ENCODE results near the gene MINDY3. TPM values are rescaled to one million over a fixed set of nuclear protein-coding genes. Genes with fewer than 3 reads are reported as not detected.

Gene MINDY3
- total RNA-seq, 2 experiments from 2014 or later: 16.4 to 18.3 TPM

DNA sequence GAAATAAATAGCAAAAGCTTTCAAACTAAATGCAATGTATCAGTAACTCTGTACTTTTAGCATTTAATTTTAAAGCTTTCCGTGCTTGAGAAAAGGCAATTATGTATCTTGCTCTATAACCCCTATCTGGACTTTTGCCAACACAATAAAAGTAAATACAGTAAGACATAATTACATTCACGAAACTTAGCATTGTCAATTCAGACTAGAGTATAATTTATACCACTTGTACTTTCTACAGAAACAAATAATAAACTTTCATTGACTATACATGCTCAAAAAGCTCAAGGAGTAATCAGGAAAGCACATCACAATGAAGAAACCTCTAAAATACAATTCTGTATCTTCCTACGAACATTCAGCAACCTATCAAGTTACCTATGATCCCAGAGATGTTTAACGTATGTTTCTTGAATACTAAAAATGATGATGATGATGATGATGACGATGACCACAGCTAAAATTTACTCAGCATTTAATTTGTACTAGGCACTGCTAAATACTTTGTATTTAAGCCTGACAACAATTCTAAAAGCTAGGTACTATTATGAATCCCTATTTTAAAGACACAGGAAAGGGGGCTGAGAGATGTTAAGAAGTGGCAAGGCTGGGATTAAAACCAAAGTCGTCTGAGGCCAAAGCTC lies 44.9 kb downstream of the MINDY3 start:
- CTCF ChIA-PET: no interaction called here
- Mint-ChIP-seq H3K4me1 (peaks cover 7% of the 10 kb centered on the region), H3K27ac (no peak overlapping the region), H3K36me3 (peaks cover 30% of the 10 kb centered on the region), H3K27me3 (no peaks in the 10 kb centered on the region), H3K4me3 (no peak overlapping the region), H3K9me3 (ENCODE audit: low read depth) (no peaks in the 10 kb centered on the region)
- ATAC-seq: no peak
- DNase-seq: no peak

DNA sequence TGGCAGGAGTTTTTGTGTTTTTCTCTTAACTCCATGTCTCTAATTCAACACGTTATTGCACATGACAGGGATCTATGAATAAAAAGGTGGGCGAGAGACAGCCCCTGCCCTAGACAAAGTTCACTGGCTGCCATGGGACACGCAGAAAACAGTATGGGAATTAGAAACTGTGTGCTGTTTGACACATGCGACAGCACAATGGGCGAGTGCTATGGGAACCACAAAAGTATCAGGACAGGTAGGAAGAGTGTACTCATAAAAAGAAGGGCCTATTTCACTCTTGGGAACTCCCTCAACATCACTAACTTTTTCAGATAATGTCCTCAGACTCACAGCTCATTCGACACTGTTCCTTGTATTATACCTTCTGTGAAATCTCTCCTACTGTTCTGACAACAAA lies 45.7 kb downstream of the MINDY3 start:
- Mint-ChIP-seq H3K27me3 (no peaks in the 10 kb centered on the region), H3K9me3 (ENCODE audit: low read depth) (no peaks in the 10 kb centered on the region), H3K27ac (no peak overlapping the region), H3K36me3 (peaks cover 30% of the 10 kb centered on the region), H3K4me3 (no peak overlapping the region), H3K4me1 (peaks cover 7% of the 10 kb centered on the region)
- CTCF ChIA-PET: no interaction called here
- ATAC-seq: no peak
- no peak for DNase-seq

DNA sequence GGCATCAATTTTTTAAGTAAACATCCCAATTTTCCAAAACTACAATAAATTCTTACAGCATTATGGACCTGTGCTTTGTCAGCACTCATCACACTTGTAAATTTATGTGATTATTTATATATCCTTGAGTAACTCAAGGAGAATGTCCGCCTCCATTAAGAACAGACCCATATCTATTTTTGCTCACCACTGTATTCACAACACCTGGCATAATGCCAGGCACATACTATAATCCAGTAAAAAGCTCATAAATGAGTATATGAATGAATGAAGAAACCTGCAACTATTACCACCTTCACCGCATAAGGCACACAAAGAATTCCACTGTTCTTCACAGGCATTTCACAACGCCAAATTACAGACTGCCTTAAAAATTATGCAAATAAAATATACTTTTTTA lies 46.9 kb downstream of the MINDY3 start:
- no peak for ATAC-seq
- H3K9me3 Mint-ChIP-seq (ENCODE audit: low read depth): no peaks in the 10 kb centered on the region
- no peak overlapping the region for H3K4me3 Mint-ChIP-seq
- no peaks in the 10 kb centered on the region for H3K27me3 Mint-ChIP-seq
- no peak for DNase-seq
- H3K27ac Mint-ChIP-seq: no peak overlapping the region
- peaks cover 7% of the 10 kb centered on the region for H3K4me1 Mint-ChIP-seq
- peaks cover 28% of the 10 kb centered on the region for H3K36me3 Mint-ChIP-seq
- CTCF ChIA-PET: no interaction called here

DNA sequence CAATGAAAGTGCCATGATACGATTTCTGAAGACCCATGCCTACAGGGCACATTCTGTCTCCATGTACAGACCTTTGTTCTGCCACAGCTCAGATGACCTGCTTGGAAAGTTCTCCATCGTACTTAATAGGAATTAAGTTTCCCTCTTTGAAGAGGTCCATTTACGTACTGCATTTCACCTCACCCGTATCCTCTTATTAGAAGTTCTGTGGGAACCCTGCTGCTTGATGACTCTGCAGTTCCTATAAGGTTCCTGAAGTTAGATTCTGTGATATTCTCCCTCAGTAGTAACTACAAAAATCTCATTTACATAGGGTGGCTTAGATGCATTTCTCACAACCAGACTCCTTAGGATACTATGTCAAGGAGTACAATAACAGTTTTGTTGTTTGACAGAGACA lies 50.9 kb downstream of the MINDY3 start:
- H3K27ac Mint-ChIP-seq: no peak overlapping the region
- CTCF ChIA-PET: no interaction called here
- DNase-seq (no peak), ATAC-seq (no peak)
- H3K36me3 Mint-ChIP-seq: peaks cover 25% of the 10 kb centered on the region
- H3K9me3 Mint-ChIP-seq (ENCODE audit: low read depth): no peaks in the 10 kb centered on the region
- no peak overlapping the region for H3K4me3 Mint-ChIP-seq
- no peaks in the 10 kb centered on the region for H3K4me1 Mint-ChIP-seq
- no peaks in the 10 kb centered on the region for H3K27me3 Mint-ChIP-seq

DNA sequence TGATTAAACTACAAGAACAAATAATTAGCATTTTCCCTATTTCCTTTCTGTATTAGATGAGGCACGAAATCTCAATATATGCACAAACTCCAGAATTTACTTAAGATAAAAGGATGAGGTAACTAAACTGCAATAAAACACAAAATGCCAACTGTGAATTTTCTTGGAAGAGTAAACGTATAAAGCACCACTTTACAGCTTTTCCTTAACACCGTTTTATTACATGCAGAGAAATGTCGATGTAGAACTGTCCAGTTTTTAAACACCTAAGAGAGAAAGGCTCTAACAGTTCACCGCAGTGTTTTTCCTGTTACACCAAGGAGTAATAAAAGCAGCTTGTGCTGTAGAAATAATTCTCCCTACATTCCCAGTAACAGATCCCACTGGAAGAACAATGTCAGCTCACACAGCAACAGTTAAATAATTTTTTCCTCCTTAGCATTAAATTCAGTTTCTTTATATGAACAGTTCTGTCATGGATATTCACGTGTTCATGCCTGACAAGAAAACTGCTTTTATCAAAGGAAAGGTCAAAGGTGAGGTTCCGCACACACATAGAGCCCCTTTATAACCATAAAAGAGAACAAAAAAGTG lies 52.0 kb downstream of the MINDY3 start:
- H3K4me3 Mint-ChIP-seq: no peak overlapping the region
- no peaks in the 10 kb centered on the region for H3K27me3 Mint-ChIP-seq
- no peak overlapping the region for H3K27ac Mint-ChIP-seq
- ATAC-seq (no peak), DNase-seq (no peak)
- CTCF ChIA-PET: interaction anchor here (0.5 kb wide), 1 partner anchor 19 kb away, joined by 3 read pairs; no protein-coding TSS in a partner anchor
- no peaks in the 10 kb centered on the region for H3K4me1 Mint-ChIP-seq
- H3K36me3 Mint-ChIP-seq: peaks cover 28% of the 10 kb centered on the region
- H3K9me3 Mint-ChIP-seq (ENCODE audit: low read depth): no peaks in the 10 kb centered on the region

DNA sequence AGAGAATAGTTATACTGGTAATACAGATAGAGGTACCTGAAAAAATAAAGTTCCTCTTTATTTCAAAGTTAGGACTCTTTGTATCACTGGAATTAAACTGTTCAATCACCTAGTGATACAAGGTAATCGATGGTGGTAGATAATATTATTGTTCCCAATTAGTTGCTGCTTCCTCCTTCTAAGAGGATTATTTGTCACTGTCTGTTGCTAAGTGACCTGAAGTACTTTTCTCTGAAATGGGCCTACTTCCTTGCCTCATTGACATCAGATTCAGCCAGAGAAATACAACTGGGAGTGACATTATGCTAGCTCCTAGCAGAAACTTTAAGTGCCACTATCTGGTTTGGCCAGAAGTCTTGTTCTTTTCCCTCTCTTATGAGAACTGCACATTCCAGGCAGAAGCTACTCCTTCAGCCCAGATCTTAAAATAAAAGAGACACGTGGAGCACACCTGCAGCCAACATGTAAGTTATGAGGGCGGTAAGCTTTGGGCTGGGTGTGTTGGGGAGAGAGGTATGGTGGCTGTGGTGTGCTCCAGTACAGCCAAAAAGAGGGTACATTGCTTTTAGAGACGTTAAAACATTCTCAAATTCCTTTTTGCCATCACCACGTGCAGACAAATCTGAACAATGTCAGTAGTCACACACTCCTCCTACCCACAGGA lies 54.8 kb downstream of the MINDY3 start:
- no peak for DNase-seq
- no peaks in the 10 kb centered on the region for H3K27me3 Mint-ChIP-seq
- peaks cover 4% of the 10 kb centered on the region for H3K9me3 Mint-ChIP-seq (ENCODE audit: low read depth)
- no peak overlapping the region for H3K4me3 Mint-ChIP-seq
- no peaks in the 10 kb centered on the region for H3K4me1 Mint-ChIP-seq
- peaks cover 42% of the 10 kb centered on the region for H3K36me3 Mint-ChIP-seq
- no peak for ATAC-seq
- H3K27ac Mint-ChIP-seq: no peak overlapping the region
- CTCF ChIA-PET: no interaction called here

DNA sequence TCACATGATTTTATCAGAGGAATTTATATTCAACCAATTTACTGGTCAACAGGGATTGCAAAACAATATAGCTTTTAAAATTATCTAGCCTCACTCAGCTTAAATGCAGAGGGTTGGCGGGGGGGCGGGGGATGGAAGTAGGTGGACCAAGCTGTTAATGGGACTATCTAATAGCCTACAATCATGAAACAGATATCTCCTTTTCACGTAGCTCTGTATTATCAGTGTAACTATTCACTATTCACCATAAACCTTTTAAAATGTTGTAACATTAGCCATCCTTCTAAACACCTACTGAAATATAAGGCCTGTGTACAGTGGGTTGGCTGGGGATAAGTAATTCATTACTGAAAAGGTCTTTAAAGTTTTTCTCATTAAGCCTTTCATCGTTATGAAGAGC lies 56.2 kb downstream of the MINDY3 start:
- peaks cover 46% of the 10 kb centered on the region for H3K36me3 Mint-ChIP-seq
- H3K4me1 Mint-ChIP-seq: no peaks in the 10 kb centered on the region
- ATAC-seq (no peak), DNase-seq (no peak)
- CTCF ChIA-PET: no interaction called here
- H3K4me3 Mint-ChIP-seq: no peak overlapping the region
- peaks cover 6% of the 10 kb centered on the region for H3K9me3 Mint-ChIP-seq (ENCODE audit: low read depth)
- no peaks in the 10 kb centered on the region for H3K27me3 Mint-ChIP-seq
- H3K27ac Mint-ChIP-seq: no peak overlapping the region

DNA sequence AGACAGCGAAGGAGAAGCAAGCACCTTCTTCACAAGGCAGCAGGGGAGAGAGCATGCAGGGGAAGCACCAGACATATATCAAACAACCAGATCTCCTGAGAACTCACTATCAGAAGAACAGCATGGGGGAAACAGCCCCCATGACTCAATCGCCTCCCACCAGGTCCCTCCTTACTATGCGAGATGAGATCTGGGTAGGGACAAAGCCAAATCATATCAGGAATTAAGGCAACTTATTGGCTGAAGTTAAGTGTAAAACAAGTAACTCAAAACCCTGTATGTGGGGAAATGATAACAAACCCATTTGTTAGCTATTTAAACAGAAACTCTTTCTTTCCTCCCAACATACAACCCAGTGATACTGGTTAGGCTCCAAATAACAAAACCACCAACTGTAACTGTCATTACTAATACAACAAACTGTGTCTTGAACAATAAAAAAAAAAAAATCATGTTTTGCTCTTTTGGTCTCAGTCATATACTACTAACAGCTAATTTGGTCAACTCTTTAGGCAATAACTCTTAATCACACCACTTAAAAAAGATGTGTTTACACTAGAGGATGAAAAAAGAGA lies 57.8 kb downstream of the MINDY3 start:
- Mint-ChIP-seq H3K36me3 (peaks cover 47% of the 10 kb centered on the region), H3K4me1 (no peaks in the 10 kb centered on the region), H3K27me3 (no peaks in the 10 kb centered on the region), H3K9me3 (ENCODE audit: low read depth) (peaks cover 6% of the 10 kb centered on the region), H3K4me3 (no peak overlapping the region), H3K27ac (no peak overlapping the region)
- DNase-seq (no peak), ATAC-seq (no peak)
- CTCF ChIA-PET: no interaction called here

DNA sequence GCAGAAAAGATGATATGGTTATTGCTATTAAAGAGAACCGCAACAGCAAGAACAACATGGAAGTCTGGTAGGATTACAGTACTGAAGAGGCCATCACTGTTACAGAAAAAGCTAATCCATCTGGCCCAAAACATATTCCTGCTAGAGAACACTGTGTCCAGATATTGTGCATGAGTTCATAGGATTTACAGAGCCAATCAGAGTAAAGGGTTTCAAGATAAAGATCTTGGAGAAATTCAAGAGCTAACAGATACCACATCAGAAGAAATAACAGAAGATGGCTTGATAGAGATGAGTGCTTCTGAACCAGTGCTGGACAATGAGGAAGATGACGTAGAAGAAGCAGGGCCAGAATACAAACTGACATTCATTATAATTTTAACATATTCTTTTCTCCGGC lies 58.7 kb downstream of the MINDY3 start:
- peaks cover 45% of the 10 kb centered on the region for H3K36me3 Mint-ChIP-seq
- H3K27ac Mint-ChIP-seq: no peak overlapping the region
- no peak overlapping the region for H3K4me3 Mint-ChIP-seq
- H3K9me3 Mint-ChIP-seq (ENCODE audit: low read depth): peaks cover 6% of the 10 kb centered on the region
- CTCF ChIA-PET: no interaction called here
- no peak for DNase-seq
- H3K4me1 Mint-ChIP-seq: peaks cover 3% of the 10 kb centered on the region
- ATAC-seq: no peak
- no peaks in the 10 kb centered on the region for H3K27me3 Mint-ChIP-seq

DNA sequence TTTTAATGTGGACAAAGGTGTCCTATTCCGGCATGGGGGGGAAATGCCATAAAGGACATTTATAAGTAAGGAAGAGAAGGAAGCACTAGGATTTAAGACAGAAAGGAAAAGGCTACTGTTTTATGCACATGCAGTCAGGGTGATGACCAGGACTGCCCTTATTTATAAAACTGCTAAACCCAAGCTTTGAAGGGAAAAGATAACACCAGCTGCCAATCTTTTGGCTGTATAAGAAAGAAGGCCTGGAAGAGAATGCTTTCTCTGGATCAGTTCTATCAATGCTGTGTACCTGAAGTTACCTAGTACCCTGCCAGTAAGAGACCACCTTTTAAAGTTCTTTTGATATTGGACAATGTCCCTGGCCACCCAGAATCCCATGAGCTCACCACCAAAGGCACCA lies 59.2 kb downstream of the MINDY3 start:
- Mint-ChIP-seq H3K36me3 (peaks cover 46% of the 10 kb centered on the region), H3K4me1 (peaks cover 7% of the 10 kb centered on the region), H3K4me3 (no peak overlapping the region), H3K27ac (no peak overlapping the region), H3K9me3 (ENCODE audit: low read depth) (peaks cover 6% of the 10 kb centered on the region), H3K27me3 (no peaks in the 10 kb centered on the region)
- no peak for ATAC-seq
- CTCF ChIA-PET: no interaction called here
- no peak for DNase-seq

DNA sequence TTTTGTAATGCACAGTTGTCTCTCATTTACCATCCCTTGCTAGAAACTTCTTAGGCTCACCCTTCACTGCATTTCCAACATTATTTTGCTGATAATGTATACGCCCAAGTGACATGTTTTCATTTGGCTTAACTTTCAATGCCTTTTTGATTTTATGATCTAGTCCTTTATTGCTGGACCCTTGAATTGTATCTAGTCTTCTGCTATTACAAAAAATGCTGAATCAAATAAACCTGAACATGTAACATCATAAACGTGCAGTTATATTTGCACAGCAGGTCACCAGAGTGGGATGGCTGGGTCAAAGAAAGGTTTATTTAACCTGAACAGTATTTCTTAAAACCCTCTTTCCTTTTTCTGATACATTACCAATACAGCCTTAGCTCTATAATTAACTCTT lies 63.0 kb downstream of the MINDY3 start:
- CTCF ChIA-PET: no interaction called here
- no peaks in the 10 kb centered on the region for H3K27me3 Mint-ChIP-seq
- ATAC-seq: no peak
- no peak overlapping the region for H3K4me3 Mint-ChIP-seq
- H3K36me3 Mint-ChIP-seq: peaks cover 45% of the 10 kb centered on the region
- H3K27ac Mint-ChIP-seq: no peak overlapping the region
- peaks cover 14% of the 10 kb centered on the region for H3K4me1 Mint-ChIP-seq
- peaks cover 6% of the 10 kb centered on the region for H3K9me3 Mint-ChIP-seq (ENCODE audit: low read depth)
- no peak for DNase-seq

DNA sequence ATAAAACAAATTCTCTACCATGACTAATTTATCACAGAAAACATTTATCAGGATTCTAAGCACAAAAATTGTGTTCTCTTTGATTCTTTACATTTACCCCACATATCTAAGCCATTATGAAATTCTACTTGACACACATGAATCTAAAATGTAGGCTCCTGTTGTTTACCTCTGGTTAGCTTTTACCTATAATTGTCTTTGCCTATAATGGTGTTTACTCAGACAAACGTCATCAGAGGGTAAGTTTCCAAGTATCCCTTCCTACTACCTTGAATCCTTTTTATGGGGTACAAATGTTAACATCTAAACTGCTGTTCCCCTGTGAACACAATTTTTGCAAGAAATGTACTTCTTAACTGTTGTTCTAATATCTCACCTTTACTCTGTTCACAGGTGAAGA lies 63.5 kb downstream of the MINDY3 start:
- CTCF ChIA-PET: no interaction called here
- H3K36me3 Mint-ChIP-seq: peaks cover 42% of the 10 kb centered on the region

DNA sequence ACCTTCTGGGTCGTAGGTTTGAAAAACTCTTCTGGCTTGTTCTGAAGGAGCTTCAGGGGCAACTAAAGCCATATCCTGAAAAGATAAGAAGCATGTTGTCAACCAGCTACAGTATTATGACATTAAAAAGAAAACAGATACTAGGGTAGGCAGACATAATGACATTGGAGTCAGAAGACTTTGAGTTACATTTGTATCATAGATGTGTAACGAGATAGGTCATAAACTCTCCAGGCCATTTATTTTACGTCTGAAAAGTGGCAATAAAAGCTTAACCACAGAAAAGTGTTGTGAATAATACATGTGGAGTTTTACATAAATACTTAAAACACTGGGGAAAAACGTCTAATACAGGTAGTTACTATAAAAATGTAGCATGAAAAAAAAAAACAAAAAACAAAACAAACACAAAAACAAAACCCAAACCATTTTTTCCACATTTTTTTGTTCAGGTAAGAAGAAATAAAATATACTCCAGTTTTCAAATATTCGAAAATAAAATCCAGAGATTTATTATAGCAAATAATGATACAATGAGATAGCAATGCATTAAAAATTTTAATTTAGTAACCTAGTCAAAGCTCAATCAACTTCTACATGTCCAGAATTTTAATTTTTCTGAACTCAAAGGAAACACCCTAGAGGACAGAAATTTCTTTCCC lies 64.1 kb downstream of the MINDY3 start:
- CTCF ChIA-PET: no interaction called here
- Mint-ChIP-seq H3K27me3 (no peaks in the 10 kb centered on the region), H3K27ac (no peak overlapping the region), H3K36me3 (peaks cover 42% of the 10 kb centered on the region), H3K4me1 (peaks cover 14% of the 10 kb centered on the region), H3K9me3 (ENCODE audit: low read depth) (peaks cover 6% of the 10 kb centered on the region), H3K4me3 (no peak overlapping the region)
- DNase-seq: no peak
- no peak for ATAC-seq

More for the DNA sequence above, 63.5 kb downstream of the MINDY3 start:
- Mint-ChIP-seq H3K4me1 (peaks cover 14% of the 10 kb centered on the region), H3K27ac (no peak overlapping the region), H3K9me3 (ENCODE audit: low read depth) (peaks cover 6% of the 10 kb centered on the region), H3K27me3 (no peaks in the 10 kb centered on the region), H3K4me3 (no peak overlapping the region)
- DNase-seq (no peak), ATAC-seq (no peak)
